H1 (cell line): ENCODE data around the gene CD244.

ENCODE experiments used
- CREB1 ChIP-seq: IDR thresholded peaks from 2 replicates; pipeline ENCODE4 v1.6.1; 2012; ENCODE audit warnings: inconsistent platforms
- EZH2 ChIP-seq: fragments of 200-600 bp; sonication (generic); IDR thresholded peaks from 2 replicates; pipeline ENCODE4 v1.7.1; 2012; ENCODE audit warnings: low read depth, mild to moderate bottlenecking, moderate library complexity, low read length, inconsistent platforms; ENCODE audit not compliant: severe bottlenecking
- GTF2F1 ChIP-seq: IDR thresholded peaks from 2 replicates; pipeline ENCODE4 v1.6.1; 2012; ENCODE audit warnings: low read depth, low read length, improper control_type of control experiment, borderline replicate concordance
- POLR2AphosphoS5 ChIP-seq: IDR thresholded peaks from 2 replicates; pipeline ENCODE4 v1.6.1; 2011; ENCODE audit warnings: low read depth, low read length
- SIX5 ChIP-seq: IDR thresholded peaks from 2 replicates; pipeline ENCODE4 v1.6.1; 2011; ENCODE audit warnings: mild to moderate bottlenecking, low read depth, low read length
- SP1 ChIP-seq: IDR thresholded peaks from 2 replicates; pipeline ENCODE4 v1.6.1; 2011; ENCODE audit warnings: low read depth, low read length
- ZNF274 ChIP-seq: IDR thresholded peaks from 2 replicates; pipeline ENCODE4 v1.7.0; 2012; ENCODE audit warnings: low read length, borderline replicate concordance; ENCODE audit errors: extremely low read depth

DNA sequence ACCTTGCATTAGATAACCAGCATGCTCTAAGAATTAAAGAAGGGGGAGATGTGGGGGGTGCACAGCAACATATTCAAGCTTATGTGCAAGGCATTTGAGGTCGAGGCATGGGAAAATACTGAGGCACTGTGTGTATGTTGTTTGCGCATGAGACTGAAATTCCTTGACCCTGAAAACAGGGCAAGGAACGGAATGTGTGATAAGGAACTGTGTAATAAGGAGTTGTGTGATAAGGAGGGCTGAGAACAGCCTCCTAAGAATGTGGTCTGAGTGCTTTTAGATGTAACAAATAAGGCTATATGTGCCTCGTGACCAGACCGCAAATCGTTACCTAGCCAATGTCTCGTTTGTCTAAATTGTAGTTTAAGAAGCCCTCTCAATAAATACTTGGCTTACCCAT, 48.8 kb upstream of the CD244 start:
- TF ChIP-seq SP1 (no peak), CREB1 (no peak), SIX5 (no peak), EZH2 (no peak), GTF2F1 (no peak), POLR2AphosphoS5 (no peak), ZNF274 (no peak)
